Measurements from ENCODE around the gene UVRAG. TPM values are rescaled to one million over a fixed set of nuclear protein-coding genes. Genes with fewer than 3 reads are reported as not detected.
"Not testable (repeated sequence)": the region's sequence is repeated elsewhere in the genome, so short reads cannot be mapped to it uniquely, and the experiment has no call there.

Gene UVRAG
- total RNA-seq, 1 donor from 2014 or later, result 24.3 TPM

DNA sequence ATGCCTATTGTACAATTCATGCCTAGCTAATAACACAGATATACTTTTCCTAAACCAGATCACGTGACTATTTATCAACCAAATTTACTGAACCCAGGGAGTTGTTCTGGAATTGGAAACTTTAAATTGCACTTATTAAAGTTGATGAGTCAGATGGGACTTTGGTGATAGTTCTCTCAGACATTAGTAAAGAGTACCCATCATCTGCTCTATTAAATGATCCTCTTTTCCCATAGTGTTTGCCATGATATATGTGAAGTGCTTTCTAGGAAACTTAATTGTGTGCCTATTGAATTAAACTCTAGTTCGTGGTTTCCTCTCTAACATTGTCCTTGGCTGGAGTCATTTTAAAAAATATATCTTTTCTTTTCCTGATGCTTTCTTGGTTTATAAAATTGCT, 99.0 kb downstream of the UVRAG start:
- no peak for DNase-seq (ENCODE audit: low spot score)

DNA sequence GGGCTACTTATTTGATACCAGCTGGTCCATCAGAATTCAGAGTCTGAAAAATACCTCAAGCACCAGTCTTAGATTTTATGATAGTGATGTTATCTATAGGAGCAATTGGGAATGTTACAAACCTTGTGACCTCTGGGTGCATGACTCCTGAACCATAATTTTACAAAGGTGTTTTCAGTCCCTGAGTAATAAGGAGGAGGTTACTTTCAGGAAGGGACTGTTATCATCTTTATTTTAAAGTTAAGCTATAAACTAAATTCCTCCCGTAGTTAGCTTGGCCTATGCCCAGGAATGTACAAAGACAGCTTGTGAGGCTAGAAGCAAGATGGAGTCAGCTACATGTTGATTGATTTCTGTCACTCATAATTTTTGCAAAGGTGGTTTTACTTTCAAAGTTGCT, 101.9 kb downstream of the UVRAG start:
- no peak for DNase-seq (ENCODE audit: low spot score)

DNA sequence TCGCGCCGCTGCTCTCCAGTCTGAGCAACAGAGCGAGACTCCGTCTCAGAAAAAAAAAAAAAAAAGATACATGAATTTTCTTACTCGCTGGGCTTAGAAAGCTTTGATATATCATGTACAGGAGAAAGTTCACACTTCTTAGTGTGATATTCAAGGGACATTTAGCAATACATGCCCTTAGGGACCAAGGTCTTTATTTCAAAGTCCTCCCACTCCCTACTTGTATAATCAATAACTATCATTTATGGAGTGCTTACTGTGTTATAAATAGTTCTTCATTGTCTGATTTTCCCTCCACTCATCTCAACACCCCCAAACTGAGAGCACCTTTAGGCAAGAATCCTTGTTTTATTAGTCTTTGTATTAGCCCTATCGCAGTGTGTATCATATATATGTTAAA, 103.3 kb downstream of the UVRAG start:
- no peak for DNase-seq (ENCODE audit: low spot score)

DNA sequence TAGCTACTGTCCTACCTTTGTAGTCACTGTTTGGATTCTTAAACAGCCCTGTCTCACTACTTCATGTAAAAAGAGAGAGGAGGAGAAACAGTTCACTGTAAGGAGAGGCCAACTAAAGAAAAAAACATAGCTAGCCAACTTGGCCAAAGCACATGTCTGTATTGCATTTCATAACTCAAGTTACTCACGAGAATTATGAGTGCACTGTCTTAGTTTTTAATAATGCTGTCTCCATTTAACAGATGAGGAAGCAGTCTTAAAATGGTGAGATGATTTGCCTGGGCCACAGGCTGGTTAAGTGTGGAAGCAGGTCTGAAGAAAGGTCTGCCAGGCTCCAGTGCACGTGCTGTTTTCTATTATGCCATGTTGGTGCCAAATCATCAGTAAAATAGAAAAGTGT, 104.5 kb downstream of the UVRAG start:
- no peak for DNase-seq (ENCODE audit: low spot score)

DNA sequence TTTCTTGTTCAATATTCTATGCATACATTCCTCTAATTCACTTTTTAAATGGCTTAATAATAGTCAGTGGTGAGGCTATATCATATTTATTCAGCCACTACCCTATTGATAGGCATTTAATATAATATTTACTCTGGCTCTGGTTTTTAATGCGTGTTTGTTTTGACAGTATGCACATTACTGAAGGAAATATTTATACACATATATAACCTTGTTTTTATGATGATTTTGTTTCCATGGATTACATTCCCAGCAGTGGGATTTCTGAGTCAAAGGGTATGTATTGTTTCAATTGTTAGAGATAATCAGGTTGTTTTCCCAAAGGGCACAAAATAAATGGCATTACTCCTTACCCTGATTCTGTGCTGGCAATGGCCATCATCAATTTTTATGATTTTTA, 105.8 kb downstream of the UVRAG start:
- DNase-seq (ENCODE audit: low spot score), result no peak

DNA sequence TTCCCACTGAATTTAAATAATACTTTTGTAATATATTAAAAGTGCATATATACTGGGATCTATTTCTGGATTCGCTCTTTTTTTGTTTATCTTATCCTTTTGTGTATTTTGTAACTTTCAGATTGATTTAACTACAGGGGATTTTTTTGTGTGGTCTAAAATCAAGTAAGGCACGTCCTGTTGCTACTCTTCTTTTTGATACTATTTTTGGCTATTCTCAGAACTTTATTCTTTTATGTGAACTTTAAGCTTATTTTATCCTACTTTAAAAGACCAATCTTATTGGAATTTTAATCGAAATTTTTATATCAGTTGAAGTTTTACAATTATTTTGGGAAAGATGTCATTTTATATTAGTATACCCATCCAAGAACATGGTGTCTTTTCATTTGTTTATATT, 106.8 kb downstream of the UVRAG start:
- DNase-seq (ENCODE audit: low spot score), result no peak

DNA sequence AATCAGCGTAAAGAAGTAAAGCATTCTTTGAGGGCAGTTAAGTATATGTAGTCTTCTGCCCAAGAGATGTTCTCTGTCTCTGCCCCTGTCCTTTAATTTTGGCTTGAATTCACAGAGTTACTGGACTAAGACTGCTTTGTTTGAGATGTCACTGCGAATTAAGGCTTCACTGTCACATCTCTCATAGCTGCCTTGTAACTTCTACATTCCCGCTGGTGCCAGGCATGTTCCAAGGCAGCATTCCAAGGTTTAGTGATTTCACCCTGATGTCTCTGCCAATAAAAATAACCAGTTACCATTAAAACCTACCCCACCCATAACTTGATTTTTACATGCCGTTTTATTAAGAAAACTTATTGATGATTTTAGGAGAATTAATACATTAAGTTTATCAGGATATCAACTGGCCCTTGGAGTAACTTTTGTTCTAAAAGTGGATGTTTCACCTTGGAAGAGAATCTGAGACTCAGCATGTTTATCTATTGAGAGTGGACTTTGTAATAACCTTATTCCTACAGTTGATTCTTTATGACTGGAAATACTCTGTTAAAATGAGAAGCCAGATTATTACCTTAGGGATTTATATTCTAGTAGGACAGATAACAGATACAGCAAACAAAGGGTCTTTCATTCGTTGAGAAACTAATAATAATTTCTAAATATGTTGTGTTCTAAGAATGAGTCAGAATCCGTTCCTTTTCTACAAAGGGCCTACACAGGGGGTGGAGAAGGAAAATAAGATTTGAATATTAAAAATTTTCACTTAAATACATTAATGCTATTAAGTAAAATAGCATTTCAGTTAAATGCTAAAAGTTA, 110.2 kb downstream of the UVRAG start:
- DNase-seq (ENCODE audit: low spot score), result no peak

DNA sequence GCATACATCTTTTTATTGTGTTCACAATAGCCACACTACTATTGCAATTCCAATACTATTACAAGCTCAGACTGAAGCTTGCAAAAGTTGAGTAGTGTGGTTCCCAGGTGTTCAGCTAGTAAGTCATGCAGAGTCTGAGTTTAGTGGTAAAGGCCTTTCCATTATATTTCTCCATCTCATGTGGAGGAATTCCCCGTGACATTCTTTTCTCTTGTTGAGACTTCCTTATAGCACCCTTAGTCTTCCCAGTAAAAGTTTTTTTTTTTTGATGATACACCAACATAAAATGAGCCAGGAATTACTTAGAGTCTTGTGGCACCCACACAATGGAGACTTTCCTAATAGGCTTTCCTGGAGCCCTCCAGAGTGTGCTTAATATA, 110.8 kb downstream of the UVRAG start:
- DNase-seq (ENCODE audit: low spot score), result no peak

DNA sequence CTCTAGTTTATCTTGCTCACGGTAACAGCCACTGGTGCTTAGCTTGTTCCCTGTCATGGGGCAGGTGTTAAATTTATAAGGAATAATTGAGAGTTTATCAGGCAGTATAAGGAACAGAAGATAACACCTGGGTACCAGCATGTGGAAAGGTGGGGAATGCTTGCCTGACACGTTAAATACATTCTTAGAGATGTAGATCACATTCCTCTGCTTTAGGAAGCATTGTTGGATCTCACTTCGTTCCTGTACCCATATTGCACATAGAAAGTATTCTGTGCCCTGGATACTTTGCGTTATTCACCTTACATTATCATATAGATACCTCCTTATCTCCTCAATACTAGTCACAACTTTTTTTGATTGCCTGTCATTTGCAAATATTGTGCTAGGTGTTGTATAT, 114.7 kb downstream of the UVRAG start:
- no peak for DNase-seq (ENCODE audit: low spot score)

DNA sequence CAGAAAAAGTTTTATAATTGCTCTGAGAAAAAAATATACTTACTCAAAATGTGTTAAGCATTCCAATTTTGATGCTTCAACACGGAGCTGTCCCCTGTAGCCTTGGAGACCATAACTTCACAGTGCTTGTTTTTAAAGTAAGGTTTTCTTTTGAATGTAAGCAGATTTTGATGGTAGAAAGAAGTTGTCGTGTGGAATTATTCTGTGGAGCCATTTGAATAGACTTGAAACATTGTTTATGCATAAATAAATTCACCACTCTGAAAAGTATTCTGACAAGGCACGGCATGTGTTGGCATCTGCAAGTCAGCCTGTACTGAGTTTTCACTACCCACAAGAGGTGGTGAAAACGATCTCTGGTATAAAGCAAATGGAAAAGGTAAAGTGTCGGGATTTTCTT, 115.5 kb downstream of the UVRAG start:
- DNase-seq (ENCODE audit: low spot score), result no peak

DNA sequence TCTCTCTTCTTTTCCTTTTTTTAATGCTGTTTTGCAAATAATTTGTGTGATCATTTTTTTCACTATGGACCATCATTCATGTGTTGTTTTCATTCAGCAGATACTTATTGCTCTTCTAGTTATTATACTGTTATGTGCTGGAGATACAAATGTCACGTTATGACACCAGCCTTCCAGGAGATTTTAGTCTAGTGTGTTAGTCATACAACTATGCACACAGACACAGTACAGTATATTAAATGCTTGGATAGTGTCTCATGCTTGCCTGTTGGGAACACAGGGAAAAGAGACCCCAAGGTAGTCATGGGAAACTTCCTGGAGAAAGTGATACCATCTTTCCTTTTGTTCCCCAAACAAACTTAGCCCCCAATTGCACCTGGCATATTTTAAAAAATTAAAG, 116.1 kb downstream of the UVRAG start:
- no peak for DNase-seq (ENCODE audit: low spot score)

DNA sequence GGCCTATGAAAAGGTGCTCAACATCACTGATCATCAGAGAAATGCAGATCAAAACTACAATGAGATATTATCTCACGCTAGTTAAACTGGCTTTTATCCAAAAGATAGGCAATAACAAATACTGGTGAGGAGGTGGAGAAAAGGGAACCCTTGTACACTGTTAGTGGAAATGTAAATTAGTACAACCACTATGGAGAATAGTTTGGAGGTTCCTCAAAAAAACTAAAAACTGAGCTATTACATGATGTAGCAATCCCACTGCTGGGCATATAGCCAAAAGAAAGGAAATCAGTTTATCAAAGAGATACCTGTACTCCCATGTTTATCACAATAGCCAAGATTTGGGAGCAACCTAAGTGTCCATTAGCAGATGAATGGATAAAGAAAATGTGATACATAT, 118.7 kb downstream of the UVRAG start:
- DNase-seq (ENCODE audit: low spot score), result not testable (repeated sequence)

DNA sequence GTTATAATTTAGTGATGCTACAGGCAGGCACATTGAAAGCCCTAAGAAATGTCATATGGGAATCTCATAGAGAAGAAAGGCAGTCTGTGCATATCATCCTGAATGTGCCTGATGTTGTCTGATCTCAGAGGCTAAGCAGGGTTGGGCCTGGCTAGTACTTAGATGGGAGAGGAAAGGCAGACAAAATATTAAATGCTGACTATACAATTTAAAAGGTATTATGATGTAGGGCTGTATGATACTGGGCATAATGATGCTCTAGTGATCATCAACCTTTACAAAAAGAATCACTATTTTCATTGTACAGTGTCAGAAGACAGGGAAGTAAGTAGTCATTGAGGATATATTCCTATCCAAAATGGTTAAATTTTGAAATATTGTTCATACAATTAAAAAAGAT, 119.8 kb downstream of the UVRAG start:
- no peak for DNase-seq (ENCODE audit: low spot score)

DNA sequence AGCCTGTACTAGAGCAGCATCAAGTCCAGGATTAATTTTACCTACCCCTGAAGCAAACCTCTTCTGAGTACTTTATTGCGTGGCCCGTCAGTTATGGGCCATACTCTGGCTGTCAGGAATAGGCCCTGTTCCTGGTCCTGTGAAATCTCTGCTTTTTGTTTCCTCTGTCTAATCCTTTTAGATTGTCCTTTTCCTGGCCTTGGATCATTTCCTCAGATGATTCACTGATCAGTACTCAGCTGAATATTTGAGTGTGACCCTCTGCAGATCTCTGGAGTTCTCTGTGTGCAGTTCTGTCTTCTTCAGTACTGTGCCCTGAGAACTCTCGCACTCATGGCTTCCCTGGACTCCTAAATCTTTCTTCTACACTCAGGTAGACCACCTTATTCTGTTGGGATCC, 123.5 kb downstream of the UVRAG start:
- DNase-seq (ENCODE audit: low spot score), result no peak

DNA sequence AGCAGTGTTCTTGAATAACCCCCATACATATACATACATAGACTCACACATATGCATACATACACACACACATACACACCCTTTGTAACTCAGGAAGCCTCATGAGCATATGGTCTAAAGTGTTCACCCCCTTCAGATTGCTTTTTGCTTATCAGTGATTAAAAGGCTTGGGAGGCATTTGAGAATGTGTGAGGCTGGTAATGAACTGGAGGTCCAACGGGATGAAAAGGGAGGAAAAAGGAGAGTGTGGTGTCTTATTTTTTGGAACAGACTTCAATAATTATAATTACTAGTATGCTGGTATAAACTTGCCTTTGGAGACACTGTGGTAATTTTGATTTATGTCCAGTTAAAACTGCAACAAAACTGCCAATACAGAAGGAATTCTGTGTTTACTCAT, 124.5 kb downstream of the UVRAG start:
- DNase-seq (ENCODE audit: low spot score), result no peak

DNA sequence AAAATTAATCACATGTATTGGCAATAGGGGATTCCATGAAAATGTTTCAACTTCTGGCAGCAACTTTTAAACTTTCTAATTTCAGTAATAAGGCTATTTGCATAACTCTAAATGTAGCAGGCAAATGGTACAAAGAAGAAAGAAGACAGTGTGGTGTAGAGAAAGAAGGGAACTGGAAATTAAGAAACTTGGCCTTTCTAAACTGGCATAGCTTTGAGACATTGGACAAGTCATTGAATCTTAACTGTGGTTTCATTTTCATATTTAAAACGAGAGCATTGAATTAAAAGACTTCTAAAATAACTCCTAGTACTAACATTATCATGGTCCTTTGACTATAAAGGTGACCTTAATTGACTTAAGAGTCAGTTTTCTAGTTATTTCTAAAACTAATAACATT, 125.0 kb downstream of the UVRAG start:
- no peak for DNase-seq (ENCODE audit: low spot score)

DNA sequence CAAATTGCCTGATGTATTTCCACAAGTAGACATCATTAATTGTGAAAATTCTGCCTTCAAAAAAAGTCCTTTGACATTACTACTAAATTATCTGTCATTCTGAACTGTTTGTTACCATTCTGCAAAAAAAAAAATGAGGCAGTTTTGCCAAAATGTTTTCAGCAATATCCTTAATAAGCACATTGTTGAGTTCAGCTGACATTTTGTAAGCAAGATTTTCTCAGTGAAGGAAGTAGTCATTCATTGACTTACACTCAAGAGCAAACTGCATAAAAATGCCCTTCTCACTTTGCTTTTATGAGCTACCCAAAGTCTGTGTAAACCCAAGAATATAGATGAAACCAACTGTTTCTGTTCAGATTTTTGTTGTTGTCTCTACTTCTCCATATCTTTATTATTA, 125.9 kb downstream of the UVRAG start:
- DNase-seq (ENCODE audit: low spot score), result no peak

DNA sequence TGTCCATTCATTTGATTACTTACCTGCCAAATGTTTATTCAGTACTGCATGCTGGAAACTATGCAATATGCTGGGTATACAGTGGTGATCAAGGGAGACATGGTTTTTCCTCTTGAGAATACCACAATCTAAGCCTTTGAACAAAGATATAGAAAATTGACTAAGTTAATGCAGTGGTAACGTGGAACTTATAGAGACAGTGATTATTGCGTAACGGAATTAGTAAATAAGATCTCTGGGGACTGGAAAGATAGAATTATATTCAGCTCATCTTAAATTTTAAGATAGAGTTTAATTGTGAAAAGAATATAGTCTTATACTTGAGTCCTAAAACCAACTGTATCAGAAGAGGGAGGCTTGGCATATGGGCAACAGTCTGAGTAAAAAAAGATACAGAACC, 129.5 kb downstream of the UVRAG start:
- no peak for DNase-seq (ENCODE audit: low spot score)

DNA sequence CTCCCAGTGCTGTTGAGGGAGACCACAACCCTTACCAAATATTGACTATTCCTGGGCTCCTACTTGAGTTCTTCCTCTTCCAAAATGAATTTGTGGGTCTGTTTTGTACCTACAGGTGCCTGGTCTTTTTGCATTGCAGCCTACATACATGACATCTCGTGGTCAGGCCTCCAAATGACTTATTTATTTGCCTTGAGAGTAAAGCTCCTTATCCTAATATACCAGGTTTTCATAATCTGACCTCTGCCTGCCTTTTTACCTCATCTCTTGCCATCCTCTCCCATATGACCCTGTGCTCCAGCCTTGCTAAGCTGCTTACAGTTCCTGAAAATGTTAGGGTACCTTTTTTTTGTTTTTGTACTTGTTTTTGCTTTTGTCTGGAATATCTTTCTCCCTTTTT, 130.4 kb downstream of the UVRAG start:
- no peak for DNase-seq (ENCODE audit: low spot score)

DNA sequence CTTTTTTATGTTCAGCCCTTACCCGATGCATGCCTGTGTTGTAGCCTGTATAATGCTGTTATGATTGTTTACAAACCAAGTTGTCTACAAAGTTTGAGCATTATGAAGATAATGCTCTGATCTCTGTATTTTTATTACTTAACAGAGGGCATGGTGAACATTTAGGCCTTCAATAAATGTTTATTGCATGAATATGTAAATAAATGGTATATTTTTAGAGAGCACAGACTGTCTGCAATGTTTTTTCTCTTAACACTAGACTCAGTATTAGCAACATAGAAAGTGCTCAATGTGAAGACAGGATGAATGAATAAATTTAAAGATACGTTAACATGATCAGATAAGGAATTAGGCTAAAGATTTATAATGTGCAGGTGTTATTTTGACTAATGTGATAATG, 130.9 kb downstream of the UVRAG start:
- no peak for DNase-seq (ENCODE audit: low spot score)

DNA sequence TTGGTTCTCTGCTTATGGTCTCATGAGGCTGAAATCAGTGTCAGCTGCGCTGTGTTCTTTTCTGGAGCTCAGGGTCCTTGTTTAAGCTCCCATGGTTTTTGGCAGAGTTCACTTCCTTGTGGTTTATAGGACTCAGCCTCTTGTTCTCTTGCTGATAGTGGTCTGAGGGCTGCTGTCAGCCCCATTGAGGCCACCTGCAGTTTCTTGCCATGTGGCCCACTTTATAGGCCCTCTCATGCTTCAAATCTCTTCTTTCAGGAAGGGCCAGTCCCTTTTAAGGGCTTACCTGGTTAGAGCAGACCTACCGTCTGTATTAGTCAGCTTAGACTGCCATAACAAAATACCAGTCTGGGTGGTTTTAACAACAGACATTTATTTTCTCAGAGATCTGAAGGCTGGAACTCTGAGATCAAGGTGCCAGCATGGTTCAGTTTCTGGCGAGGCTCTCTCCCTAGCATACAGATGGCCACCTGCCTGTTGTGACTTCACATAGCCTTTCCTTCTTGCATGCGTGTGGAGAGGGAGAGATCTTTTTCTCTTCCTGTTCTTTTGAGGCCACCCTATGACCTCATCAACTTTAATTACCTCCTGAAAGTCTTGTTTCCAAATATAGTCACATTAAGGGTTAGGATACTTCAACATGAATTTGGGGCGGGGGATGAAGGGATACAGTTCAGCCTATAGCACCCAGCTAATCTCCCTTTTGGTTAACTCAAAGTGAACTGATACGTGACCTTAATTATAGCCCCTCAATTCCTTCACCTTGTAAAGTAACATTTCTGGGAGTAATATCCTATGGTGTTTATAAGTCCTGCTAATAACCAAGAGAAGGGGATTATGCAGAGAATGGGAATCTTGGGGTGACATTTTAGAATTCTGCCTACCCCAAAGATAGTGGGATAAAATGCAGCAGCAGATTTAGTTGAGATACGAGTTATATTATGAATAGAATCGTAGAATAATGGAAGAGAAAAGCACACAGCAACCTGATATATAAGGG, 131.8 kb downstream of the UVRAG start:
- DNase-seq (ENCODE audit: low spot score), result peak; percentile 16

DNA sequence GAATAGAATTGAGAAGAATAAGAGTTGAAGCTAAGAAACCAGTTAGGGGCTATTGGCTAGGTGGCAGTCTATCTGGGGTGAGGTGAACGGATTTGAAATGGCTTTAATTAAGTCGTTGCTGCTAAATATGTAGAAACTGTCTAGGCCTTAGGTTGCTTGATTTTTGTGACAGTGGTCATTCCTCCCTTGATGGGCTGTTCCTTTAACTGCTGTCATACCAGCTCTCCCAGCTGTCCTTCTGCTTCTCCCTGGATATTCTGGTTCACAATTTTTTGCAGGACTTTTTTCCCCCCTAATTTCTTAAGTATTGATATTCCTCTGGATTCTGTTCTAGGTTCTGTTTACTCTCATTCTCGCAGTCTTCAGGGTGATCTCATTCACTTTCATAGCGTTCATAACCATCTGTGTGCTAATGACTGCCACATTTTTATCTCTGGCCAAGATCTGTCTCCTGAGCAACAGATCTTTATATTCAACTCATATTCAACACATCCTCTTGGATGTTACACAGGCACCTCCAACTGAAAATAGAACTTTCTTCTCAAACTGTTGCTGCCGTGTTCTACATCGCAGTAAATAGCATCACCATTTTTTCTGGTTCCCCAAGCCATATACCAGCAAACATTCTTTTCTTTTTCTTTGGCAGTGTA, 134.1 kb downstream of the UVRAG start:
- no peak for DNase-seq (ENCODE audit: low spot score)
